Pancreas (tissue), 10 donors: ENCODE data around the gene BRSK1. TPM values are rescaled to one million over a fixed set of nuclear protein-coding genes. Genes with fewer than 3 reads are reported as not detected.

Experiments used
- ATAC-seq, 4 donors: fragments of 200-7000 bp; cut with Tn5 transposase; one replicate each; pipeline versions ENCODE4 v1.8.0 to v1.9.1; 2020; ENCODE audit warnings: mild to moderate bottlenecking in 4 of 4, moderate library complexity in 4 of 4
- DNase-seq, 6 donors: peaks; one replicate each; pipeline ENCODE4 v3.0.0-alpha.2; 2020
- FAIRE-seq: peaks from 2 replicates; lab custom pipeline; 2012; peaks lifted over from hg19 to GRCh38; lab: Jason Lieb, UNC
- H3K27ac ChIP-seq, 4 donors: fragments of 200-600 bp; sonication (generic); 1 replicate in 3 of 4; 2 replicates in 1 of 4; pipeline versions ENCODE4 v1.5.0 to v1.8.0; 2020
- H3K27me3 ChIP-seq, 4 donors: fragments of 200-600 bp; one replicate each; pipeline ENCODE4 v1.8.0; 2021
- H3K36me3 ChIP-seq, 3 donors: fragments of 200-600 bp; sonication (generic) in 1 of 3; one replicate each; pipeline versions ENCODE4 v1.5.0 to v1.8.0; 2020 to 2021
- H3K4me1 ChIP-seq, 3 donors: fragments of 200-600 bp; one replicate each; pipeline ENCODE4 v1.8.0; 2021
- H3K4me3 ChIP-seq, 4 donors: fragments of 200-600 bp; sonication (generic) in 2 of 4; one replicate each; pipeline versions ENCODE4 v1.5.0 to v1.8.0; 2020 to 2021
- H3K9me3 ChIP-seq, 4 donors: fragments of 200-600 bp; one replicate each; pipeline ENCODE4 v1.8.0; 2021
- WGBS, 2 donors: extraction: QIAGEN DNeasy Blood & Tissue Kit; methylation state at CpG; one replicate each; pipeline ENCODE4 v1.1.7; 2013; 5-methylcytosine and 5-hydroxymethylcytosine counted together
- intact Hi-C, 3 donors: fragments of 100-400 bp; cut with DNase I; formaldehyde crosslinking; loops; one replicate each; pipeline versions ENCODE4 v1.11.1 to v1.14.2; 2022
- polyA plus RNA-seq, 2 donors: library from polyadenylated mRNA; stranded (reverse); fragments of 200-250 nt; gene quantifications; one replicate each; pipeline ENCODE4 v1.2.3, GENCODE V29; 2013
- total RNA-seq, 6 donors: library from RNA; stranded (reverse); fragmentation: NEBNext Ultra II Directional in 4 of 6; extraction: Animal tissue kit (Norgen Biotek cat#: 25700) in 4 of 6; gene quantifications; one replicate each; pipeline versions ENCODE4 v1.2.1 to v1.2.4, GENCODE V29; 2021 to 2023
- TF ChIP-seq, protein P1 (sequence below), 4 donors: fragments of 200-600 bp; sonication (generic) in 3 of 4; IDR thresholded peaks; one replicate each; pipeline versions ENCODE4 v1.5.0 to v1.8.0; 2021; ENCODE audit warnings: antibody characterized with exemption in 4 of 4
- donor health status: healthy with polysubstance abuse.
- donor health status: DM: no; HTN: no; CAD: no; lungs with moderate emphysema.
- donor health status: DM: no; HTN: no; CAD: no.
- donor health status: control.
- donor health status: control.
- donor health status: Bipolar disorder and iron deficiency.
- donor health status: DM: yes; HTN: yes; CAD: no.
- donor health status: DM: no; HTN: no; CAD: no.
- donor health status: DM: no; HTN: no; CAD: no.
- donor health status: DM: yes; HTN: yes; CAD: no.

BRSK1 gene
- total and polyA plus RNA-seq, 8 donors: 0.46 to 9.2 (median 2.0) TPM

DNA sequence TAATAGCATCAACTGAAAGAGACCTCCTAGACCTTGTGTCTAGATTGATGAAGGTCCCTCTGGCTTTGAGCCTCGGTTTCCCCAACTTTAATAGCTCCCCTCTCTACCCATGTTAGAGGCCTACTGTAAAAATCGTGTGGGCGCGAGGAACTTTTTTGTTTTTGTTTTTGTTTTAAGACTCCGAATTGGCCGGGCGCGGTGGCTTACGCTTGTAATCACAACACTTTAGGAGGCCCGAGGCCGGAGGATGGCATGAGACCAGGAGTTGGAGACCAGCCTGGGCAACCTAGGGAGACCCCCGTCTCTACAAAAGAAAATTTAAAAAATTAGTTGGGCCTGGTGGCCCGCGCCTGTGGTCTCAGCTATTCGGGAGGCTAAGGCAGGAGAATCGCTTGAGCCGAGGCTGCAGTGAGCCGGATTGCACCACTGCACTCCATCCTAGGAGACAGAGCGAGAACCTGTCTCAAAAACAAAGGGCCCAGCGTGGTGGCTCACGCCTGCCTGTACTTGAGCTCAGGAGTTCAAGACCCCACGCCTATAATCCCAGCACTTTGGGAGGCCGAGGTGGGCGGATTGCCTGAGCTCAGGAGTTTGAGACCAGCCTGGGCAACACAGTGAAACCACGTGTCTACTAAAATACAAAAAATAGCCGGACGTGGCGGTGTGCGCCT lies 24.1 kb upstream of the BRSK1 start:
- ATAC-seq (no peak), DNase-seq (peak in 4 of 6 donors; percentile 33 to 57 (median 41)), FAIRE-seq (no peak)
- whole genome bisulfite sequencing, 2 donors: 45 to 46% methylated on average over 29 of the region's 29 CpGs
- Histone ChIP-seq H3K9me3 (no peaks in the 10 kb centered on the region), H3K4me1 (peaks cover 7 to 25% (median 8%) of the 10 kb centered on the region in 3 donors), H3K4me3 (peak overlapping the region in 3 of 4 donors; percentile 13 to 99 (median 90)), H3K36me3 (no peaks in the 10 kb centered on the region), H3K27ac (peak overlapping the region; percentile 53 to 90 (median 74)), H3K27me3 (no peaks in the 10 kb centered on the region)
- intact Hi-C loops: no loop called here
- TF ChIP-seq, protein P1, sequence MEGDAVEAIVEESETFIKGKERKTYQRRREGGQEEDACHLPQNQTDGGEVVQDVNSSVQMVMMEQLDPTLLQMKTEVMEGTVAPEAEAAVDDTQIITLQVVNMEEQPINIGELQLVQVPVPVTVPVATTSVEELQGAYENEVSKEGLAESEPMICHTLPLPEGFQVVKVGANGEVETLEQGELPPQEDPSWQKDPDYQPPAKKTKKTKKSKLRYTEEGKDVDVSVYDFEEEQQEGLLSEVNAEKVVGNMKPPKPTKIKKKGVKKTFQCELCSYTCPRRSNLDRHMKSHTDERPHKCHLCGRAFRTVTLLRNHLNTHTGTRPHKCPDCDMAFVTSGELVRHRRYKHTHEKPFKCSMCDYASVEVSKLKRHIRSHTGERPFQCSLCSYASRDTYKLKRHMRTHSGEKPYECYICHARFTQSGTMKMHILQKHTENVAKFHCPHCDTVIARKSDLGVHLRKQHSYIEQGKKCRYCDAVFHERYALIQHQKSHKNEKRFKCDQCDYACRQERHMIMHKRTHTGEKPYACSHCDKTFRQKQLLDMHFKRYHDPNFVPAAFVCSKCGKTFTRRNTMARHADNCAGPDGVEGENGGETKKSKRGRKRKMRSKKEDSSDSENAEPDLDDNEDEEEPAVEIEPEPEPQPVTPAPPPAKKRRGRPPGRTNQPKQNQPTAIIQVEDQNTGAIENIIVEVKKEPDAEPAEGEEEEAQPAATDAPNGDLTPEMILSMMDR (IDR thresholded peaks at IDR 0.05): no peak

- TF ChIP-seq, protein P1 (IDR thresholded peaks at IDR 0.05): no peak
- Histone ChIP-seq H3K27ac (no peak overlapping the region), H3K36me3 (no peaks in the 10 kb centered on the region), H3K4me3 (no peak overlapping the region), H3K4me1 (peaks cover 4 to 9% (median 7%) of the 10 kb centered on the region in 3 donors), H3K27me3 (no peaks in the 10 kb centered on the region), H3K9me3 (no peaks in the 10 kb centered on the region)
- FAIRE-seq (no peak), DNase-seq (no peak), ATAC-seq (no peak)
- intact Hi-C loops: no loop called here
- WGBS, 2 donors: 88 to 89% methylated on average over 13 of the region's 13 CpGs
Measured at GRCh38 chr19:55261671-55262126, 22.1 kb upstream of the BRSK1 start.

DNA sequence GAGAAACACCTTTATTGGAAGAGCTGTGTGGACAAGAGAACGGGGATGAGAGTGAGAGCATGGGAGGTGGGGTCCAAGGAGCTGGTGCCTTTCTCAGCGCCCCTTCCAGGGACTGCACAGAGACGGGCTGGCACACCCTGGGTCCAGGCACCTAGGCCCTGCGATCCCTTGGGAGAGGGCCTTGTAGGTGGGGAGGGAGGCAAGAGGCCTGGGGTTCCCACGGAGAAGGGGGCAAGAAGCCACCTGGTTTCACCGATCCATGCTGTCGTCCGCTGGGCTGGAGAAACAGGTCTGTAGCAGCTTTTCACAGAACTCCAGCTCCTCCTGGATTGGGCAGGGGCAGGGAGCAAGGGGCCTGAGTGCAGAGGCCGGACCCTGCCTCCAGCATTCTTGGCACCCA lies 21.4 kb upstream of the BRSK1 start:
- no peak overlapping the region for H3K27ac ChIP-seq
- TF ChIP-seq, protein P1 (IDR thresholded peaks at IDR 0.05): no peak
- H3K36me3 ChIP-seq: no peaks in the 10 kb centered on the region
- ATAC-seq: no peak
- H3K27me3 ChIP-seq: no peaks in the 10 kb centered on the region
- no peak for DNase-seq
- 90 to 96% methylated on average over 9 of the region's 9 CpGs for WGBS, 2 donors
- peaks cover 0 to 7% (median 5%) of the 10 kb centered on the region in 3 donors for H3K4me1 ChIP-seq
- H3K4me3 ChIP-seq: no peak overlapping the region
- intact Hi-C loops: no loop called here
- no peak for FAIRE-seq
- no peaks in the 10 kb centered on the region for H3K9me3 ChIP-seq

- Histone ChIP-seq H3K27me3 (no peaks in the 10 kb centered on the region), H3K4me3 (no peak overlapping the region), H3K4me1 (peaks cover 0 to 7% (median 5%) of the 10 kb centered on the region in 3 donors), H3K36me3 (no peaks in the 10 kb centered on the region), H3K9me3 (no peaks in the 10 kb centered on the region), H3K27ac (no peak overlapping the region)
- TF ChIP-seq, protein P1 (IDR thresholded peaks at IDR 0.05): no peak
- FAIRE-seq: no peak
- WGBS, 2 donors: 85 to 91% methylated on average over 5 of the region's 5 CpGs
- DNase-seq: no peak
- intact Hi-C loops: no loop called here
- ATAC-seq: no peak
Measured at GRCh38 chr19:55264531-55264930, 19.3 kb upstream of the BRSK1 start.

- ATAC-seq (no peak), FAIRE-seq (no peak), DNase-seq (no peak)
- Histone ChIP-seq H3K9me3 (no peaks in the 10 kb centered on the region), H3K4me3 (no peak overlapping the region), H3K36me3 (no peaks in the 10 kb centered on the region), H3K27ac (no peak overlapping the region), H3K4me1 (peaks cover 0 to under 1% (median 0%) of the 10 kb centered on the region in 3 donors), H3K27me3 (no peaks in the 10 kb centered on the region)
- TF ChIP-seq, protein P1 (IDR thresholded peaks at IDR 0.05): no peak
- whole genome bisulfite sequencing, 2 donors: 87 to 91% methylated on average over 16 of the region's 16 CpGs
- intact Hi-C loops: no loop called here
Measured at GRCh38 chr19:55265173-55265572, 18.6 kb upstream of the BRSK1 start.
